HG02588 (cell line): ENCODE results near the gene GSAP.

Experiments used
- ATAC-seq: cut with Tn5 transposase; IDR thresholded peaks from one replicate; pipeline ENCODE4 v1.9.1; 2021; ENCODE audit warnings: mild to moderate bottlenecking, moderate library complexity; ENCODE audit not compliant: unreplicated experiment

The GSAP gene

DNA sequence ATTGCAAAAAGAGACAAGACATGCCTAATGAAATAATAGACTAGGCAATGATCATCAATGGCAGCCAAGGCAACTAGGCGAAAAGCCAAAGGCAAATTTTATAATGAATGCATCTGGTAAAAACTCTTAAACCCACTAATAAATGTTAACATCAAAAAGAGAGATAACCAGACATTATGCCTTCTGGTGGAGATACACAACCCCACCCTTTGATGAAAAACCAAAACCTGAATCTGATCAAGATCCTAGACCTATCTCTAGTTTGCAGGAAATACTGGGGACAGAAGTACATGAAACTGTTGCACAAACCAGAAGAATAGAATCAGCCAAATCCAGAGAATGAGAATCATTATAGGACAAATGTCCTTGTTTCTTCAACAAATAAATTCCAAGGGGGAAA, 22.0 kb upstream of the GSAP start:
- no peak for ATAC-seq

GRCh38 chr7:77434570-77435275, 18.6 kb upstream of the GSAP start:
- no peak for ATAC-seq

DNA sequence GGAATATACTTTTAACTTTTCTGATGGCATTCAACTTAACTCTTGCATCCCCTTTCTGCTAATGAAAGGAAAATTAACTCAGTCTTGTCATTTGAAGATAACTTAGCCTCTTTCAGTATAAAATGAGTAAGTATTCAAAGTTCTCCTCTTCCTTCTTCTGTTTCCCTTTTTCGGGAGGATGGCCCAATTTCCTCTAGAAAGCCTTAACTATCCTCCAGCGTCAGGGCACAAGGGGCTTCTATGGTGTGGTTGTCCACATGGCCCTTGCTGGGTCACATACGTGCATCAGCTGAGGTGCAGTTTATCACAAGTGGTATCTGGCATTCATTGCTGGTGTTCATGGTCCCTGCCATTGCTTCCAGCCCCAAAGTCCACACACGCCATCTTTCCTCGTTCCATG, 17.8 kb upstream of the GSAP start:
- no peak for ATAC-seq

DNA sequence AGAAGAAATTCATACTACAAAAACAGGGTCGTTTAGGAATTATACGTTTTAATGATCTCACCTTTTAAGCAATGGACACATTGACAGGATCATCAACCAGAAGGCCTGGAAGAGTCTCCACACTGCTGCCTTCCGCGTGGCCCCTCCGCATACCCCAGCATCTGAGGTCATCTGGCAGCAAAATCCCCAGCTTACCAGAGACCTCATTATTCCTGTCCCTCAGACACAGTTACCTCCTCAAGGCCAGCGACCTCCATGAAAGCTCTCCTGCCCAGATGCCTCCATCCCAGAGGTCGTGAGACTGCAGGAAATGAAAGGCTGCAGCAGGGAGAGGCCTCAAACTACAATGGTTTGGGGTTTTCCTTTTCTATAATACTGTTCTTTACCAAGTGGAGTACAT, 14.8 kb upstream of the GSAP start:
- no peak for ATAC-seq

DNA sequence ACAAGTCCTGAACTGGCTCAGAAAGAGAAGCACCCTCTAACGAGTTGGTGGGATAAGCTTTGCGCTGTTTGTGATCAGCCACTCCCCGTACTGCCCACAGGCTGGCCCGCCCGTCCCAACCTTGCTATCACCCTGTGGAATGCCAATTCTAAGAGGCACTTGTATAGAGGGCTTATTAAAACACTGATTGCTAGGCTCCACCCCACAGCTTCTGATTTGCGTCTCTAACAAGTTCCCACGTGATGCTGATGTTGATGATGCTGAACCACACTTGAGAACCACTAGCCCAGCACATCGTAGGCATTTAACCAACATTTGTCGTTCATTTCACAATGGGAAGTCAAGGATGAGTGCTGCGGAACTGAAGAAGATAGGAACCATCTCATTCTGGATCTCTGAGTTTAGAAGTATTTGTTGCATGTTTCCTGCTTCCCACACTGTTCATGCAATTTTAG, 12.7 kb upstream of the GSAP start:
- no peak for ATAC-seq

- no peak for ATAC-seq
Measured at GRCh38 chr7:77427996-77428603, 12.0 kb upstream of the GSAP start.

GRCh38 chr7:77426521-77427051, 10.4 kb upstream of the GSAP start:
- ATAC-seq: no peak

GRCh38 chr7:77426052-77426404, 9.9 kb upstream of the GSAP start:
- ATAC-seq: peak; percentile 66

DNA sequence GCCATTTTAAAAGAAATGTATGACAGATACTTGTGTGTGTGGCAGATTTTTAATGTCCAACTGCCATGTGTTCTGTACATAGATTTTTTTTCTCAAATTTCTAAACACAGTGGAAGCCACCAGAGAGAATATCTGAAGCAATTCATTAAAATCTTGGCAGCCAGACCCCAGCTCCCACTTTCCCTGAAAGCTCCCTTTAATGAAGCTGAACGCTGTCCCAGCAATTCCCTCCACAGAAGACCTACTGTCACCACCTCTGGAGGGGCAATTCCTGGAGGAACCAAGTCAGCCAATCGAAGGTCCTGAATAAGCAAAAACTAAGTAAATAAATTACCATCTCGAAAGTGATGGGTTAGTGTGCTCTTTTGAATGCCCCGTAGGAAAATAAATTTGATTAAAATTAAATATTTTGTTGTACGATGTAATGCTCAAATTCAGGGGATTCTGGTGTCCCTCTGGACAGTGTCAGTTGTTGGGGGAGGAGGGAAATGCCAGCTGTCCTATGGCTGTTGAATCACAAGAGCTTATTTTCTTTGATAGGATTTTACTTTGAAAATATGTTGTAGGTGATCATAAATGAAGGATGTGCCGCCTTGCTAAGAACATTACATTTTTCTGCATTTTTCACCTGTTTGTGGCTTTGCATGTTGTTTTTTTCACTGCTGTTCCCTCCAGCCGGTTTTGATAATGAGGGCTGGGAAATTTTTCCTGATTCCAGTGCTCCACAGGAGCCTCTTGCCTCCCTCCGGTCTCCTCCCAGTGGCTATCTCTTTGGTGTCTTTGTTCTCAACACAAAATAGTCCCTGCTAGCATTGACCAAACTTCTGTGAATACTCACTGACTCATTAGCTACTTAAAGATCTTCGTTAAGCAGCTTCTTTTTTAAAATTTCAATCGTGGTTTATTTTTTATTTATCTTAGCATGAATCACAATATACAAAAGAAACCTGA, 9.2 kb upstream of the GSAP start:
- no peak for ATAC-seq

GRCh38 chr7:77422500-77422899, 6.4 kb upstream of the GSAP start:
- no peak for ATAC-seq

GRCh38 chr7:77420986-77421672, 5.0 kb upstream of the GSAP start:
- no peak for ATAC-seq

- ATAC-seq: no peak
Measured at GRCh38 chr7:77420438-77420837, 4.3 kb upstream of the GSAP start.

DNA sequence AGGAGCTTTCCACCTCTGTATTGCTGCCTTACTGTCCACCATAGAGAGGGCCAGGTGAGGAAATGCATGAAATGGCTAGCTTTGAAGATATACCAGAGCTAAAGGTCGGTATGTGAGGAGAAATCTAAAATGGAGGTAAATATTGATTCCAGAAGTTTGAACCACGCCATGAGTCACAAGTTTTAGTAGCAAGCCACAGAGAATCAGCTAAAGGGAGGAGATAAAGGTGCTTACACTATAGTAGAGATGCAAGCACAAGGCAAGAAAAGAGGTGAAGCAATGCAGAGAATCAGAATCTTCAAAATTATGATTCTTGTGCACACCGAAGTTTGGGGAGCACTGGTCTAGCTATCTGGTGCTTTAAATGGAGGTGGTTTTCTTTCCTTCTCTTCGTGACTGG, 3.0 kb upstream of the GSAP start:
- no peak for ATAC-seq

- ATAC-seq: no peak
Measured at GRCh38 chr7:77417801-77418200, 1.7 kb upstream of the GSAP start.

GRCh38 chr7:77416621-77417371, 647 bp upstream of the GSAP start:
- ATAC-seq: no peak

GRCh38 chr7:77415476-77415822, 700 bp downstream of the GSAP start:
- ATAC-seq: peak; percentile 31

GRCh38 chr7:77413861-77414424, 2.2 kb downstream of the GSAP start:
- ATAC-seq: no peak

GRCh38 chr7:77413128-77413527, 3.0 kb downstream of the GSAP start:
- ATAC-seq: no peak

- ATAC-seq: no peak
Measured at GRCh38 chr7:77409739-77410547, 6.2 kb downstream of the GSAP start.
